GM12874 (cell line): Measurements from ENCODE around the gene RMRP.

Experiments used
- TF ChIP-seq, protein P1 (sequence below): IDR thresholded peaks from 2 replicates; pipeline ENCODE4 v1.5.1; 2011; ENCODE audit warnings: low read depth, mild to moderate bottlenecking, control low read depth, low read length, moderate library complexity; ENCODE audit not compliant: insufficient read depth

Gene RMRP

DNA sequence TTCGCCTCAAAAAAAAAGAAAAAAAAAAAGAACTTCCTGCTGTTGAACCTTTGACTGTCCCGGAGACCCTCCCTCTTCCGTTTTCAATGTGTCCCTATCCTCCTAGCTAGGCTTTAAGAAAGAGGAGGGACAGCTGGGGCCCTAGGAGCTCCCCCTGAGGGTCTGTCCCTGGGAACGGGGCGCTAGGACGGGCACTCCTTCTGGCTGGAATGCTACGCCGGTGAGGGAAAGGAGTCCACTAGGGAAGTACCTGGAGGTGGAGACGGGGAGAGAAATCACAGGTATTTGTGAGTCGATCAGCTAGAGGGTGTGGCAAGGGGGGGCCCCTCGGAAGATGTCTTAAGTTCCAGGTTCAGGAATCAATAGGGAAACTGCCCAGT is 11.7 kb downstream of the RMRP start:
- TF ChIP-seq, protein P1, sequence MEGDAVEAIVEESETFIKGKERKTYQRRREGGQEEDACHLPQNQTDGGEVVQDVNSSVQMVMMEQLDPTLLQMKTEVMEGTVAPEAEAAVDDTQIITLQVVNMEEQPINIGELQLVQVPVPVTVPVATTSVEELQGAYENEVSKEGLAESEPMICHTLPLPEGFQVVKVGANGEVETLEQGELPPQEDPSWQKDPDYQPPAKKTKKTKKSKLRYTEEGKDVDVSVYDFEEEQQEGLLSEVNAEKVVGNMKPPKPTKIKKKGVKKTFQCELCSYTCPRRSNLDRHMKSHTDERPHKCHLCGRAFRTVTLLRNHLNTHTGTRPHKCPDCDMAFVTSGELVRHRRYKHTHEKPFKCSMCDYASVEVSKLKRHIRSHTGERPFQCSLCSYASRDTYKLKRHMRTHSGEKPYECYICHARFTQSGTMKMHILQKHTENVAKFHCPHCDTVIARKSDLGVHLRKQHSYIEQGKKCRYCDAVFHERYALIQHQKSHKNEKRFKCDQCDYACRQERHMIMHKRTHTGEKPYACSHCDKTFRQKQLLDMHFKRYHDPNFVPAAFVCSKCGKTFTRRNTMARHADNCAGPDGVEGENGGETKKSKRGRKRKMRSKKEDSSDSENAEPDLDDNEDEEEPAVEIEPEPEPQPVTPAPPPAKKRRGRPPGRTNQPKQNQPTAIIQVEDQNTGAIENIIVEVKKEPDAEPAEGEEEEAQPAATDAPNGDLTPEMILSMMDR: no peak

DNA sequence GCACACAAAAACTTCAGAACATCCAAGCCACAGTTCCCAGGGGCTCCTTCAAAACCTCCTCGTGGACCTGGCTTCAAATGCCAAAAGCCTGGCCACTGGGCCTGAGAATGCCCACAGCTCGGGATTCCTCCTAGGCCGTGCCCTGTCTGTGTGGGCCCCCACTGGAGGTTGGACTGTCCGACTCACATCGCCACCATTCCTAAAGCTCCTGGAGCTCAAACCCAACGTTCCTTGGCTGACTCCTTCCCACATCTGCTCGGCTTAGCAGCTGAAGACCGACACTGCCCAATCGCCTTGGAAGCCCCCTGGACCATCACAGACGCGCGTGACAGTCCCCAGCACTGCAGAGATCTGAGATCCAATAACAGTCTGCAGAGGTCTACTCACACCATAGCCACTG is 14.8 kb downstream of the RMRP start:
- TF ChIP-seq, protein P1: no peak

DNA sequence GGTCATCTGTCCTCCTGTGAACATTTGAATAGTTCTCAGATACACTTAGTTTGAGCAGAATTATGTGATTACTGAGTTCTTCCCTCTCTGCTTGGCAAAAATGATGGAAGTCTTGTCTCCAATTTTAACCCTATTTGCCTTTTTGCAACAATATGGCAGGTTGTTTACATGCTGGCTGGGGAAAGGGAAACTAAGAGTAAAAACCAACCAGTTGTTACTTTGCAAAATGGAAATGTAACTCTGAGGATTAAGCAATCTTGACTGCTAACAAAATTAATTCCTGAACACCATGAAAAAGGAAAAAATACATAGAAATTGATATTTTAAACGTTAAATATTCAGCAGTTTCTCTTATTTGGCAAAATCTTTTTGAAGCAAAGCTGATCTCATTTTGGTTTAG is 18.2 kb downstream of the RMRP start:
- TF ChIP-seq, protein P1: no peak

DNA sequence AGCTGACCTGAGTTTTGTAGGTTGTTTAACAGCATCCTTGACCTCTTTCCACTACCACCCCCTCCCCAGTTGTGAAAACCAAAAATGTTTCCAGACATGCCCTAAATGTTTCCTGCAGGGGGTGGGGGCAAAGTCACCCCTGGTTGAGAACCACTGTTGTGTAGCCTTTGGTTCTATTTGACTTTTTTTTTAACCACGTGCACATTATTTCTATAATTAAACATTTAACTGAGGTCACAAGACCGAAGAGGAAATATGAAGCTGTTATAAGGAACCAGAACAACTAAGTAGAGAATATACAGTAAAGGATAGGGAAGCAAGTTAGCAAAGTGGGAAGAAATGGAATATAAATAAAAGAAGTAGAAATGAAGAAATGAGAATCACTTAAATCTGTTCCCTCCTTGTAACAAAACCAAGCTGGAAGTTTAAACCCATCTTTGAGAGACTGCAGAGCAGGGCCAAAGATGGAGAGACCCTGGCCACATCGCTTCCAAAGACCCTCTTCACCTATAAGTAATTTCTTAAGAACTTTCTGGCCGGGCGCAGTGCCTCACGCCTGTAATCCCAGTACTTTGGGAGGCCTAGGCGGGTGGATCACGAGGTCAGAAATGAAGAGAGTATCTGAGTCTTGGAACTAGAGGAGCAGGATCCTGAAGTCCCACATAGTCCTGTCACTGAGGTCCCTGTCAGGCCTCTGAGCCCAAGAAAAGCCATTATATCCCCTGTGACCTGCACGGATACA is 21.5 kb downstream of the RMRP start:
- TF ChIP-seq, protein P1: no peak

DNA sequence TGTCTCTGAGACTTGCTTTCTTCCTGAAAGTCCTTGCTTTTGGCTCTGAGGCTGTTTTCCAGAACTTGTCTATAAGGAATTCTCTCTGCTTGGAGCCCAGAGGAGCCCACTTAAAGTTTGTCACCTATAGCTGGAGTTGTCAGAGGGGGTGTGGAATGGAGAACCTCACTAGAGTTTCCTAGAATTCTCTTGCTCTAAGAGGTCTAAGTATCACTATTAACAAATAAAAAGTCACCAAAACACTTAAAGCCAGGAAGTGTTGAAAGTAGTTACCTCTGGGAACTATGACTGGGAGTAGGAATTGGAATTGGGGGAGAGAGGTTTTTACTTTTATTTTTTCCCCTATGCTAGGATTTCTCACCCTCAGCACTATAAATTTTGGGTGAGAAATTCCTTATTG is 22.1 kb downstream of the RMRP start:
- TF ChIP-seq, protein P1: no peak

DNA sequence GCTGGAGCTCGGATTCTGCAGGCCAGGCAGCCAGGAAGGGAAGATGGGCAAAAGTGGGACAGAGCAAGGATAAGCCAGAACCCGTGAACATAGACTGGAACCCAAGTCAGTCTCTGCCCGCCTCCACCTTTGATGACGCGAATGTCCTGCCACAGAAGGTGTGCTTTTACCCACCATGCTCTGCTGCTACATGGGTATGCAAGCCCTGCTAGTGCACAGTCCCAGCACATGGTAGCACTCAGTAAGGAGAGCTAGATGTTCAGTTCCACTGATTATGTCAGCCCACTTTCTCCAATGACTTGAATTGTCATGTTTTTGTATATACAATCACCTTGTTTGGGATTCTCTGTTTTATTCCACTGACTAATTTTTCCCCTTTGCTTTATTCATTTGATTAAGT is 28.2 kb downstream of the RMRP start:
- TF ChIP-seq, protein P1: no peak

DNA sequence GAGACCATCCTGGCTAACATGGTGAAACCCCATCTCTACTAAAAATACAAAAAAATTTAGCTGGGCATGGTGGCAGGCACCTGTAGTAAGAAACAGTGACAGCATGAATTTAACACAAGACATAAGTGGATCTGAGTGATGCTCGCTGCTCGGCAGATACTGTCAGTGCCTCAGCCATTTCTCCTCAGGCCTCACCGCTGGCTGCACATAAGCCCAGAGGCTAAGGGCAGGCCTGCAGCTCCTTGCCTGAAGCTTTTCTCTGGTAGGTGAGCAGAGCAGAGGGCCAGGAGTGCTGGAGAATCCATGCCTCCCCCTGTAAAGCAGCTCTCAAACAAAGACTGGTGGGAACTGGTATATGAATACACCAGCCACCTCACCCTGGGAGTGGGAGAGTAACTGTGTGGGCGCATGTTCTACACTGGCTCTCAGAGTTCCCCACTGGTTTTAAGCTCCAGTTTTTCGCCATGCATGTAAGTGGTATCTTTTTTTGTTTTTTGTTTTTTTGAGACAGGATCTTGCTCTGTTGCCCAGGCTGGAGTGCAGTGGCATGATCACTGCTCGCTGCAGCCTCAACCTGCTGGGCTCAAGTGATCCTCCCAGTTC is 29.3 kb downstream of the RMRP start:
- TF ChIP-seq, protein P1: no peak
